Esophagus muscularis mucosa (tissue), 3 donors: ENCODE measurements around the gene CXCL17.

Experiments used
- CTCF ChIP-seq, 3 experiments: fragments of 200-600 bp in 2 of 3; fragments of 450-650 bp in 1 of 3; sonication (generic) in 2 of 3; IDR thresholded peaks; one replicate each; pipeline ENCODE4 v1.5.1; 2017 to 2019; ENCODE audit warnings: antibody characterized with exemption in 3 of 3, mild to moderate bottlenecking in 2 of 3, moderate library complexity in 1 of 3
- POLR2A ChIP-seq: fragments of 450-650 bp; IDR thresholded peaks from one replicate; pipeline ENCODE4 v1.6.1; 2017; ENCODE audit warnings: antibody characterized with exemption, moderate library complexity, mild to moderate bottlenecking, low read depth
- POLR2AphosphoS5 ChIP-seq, 2 donors: sonication (generic); formaldehyde crosslinking; IDR thresholded peaks; one replicate each; pipeline ENCODE4 v1.6.1; 2017; ENCODE audit warnings: antibody characterized with exemption in 2 of 2

- no peak for TF ChIP-seq POLR2AphosphoS5 (IDR thresholded peaks at IDR 0.05)
- TF ChIP-seq CTCF (IDR thresholded peaks at IDR 0.05) = no peak
- no peak for TF ChIP-seq POLR2A
These were observed 18.4 kb downstream of the CXCL17 start for GRCh38 chr19:42424345-42424707.
